ENCODE data around the gene AAR2.
A peak's percentile ranks its signal among the peaks of the same experiment; 100 is the strongest.

Gene AAR2

GRCh38 chr20:36260316-36260715, 24.0 kb downstream of the AAR2 start:
- no peak for DNase-seq (ENCODE audit: low read depth)

GRCh38 chr20:36261389-36262105, 25.3 kb downstream of the AAR2 start:
- DNase-seq (ENCODE audit: low read depth): no peak

GRCh38 chr20:36262440-36262839, 26.2 kb downstream of the AAR2 start:
- no peak for DNase-seq (ENCODE audit: low read depth)

GRCh38 chr20:36264426-36265246, 28.4 kb downstream of the AAR2 start:
- DNase-seq (ENCODE audit: low read depth): no peak

GRCh38 chr20:36266189-36266588, 29.9 kb downstream of the AAR2 start:
- no peak for DNase-seq (ENCODE audit: low read depth)

- DNase-seq (ENCODE audit: low read depth): no peak
Measured at GRCh38 chr20:36267605-36268381, 31.5 kb downstream of the AAR2 start.

- no peak for DNase-seq (ENCODE audit: low read depth)
Measured at GRCh38 chr20:36268440-36269342, 32.4 kb downstream of the AAR2 start.

- DNase-seq (ENCODE audit: low read depth): no peak
Measured at GRCh38 chr20:36269507-36269906, 33.2 kb downstream of the AAR2 start.

- DNase-seq (ENCODE audit: low read depth): no peak
Measured at GRCh38 chr20:36270744-36271638, 34.7 kb downstream of the AAR2 start.

- DNase-seq (ENCODE audit: low read depth): no peak
Measured at GRCh38 chr20:36271639-36272546, 35.6 kb downstream of the AAR2 start.

GRCh38 chr20:36272547-36273220, 36.4 kb downstream of the AAR2 start:
- no peak for DNase-seq (ENCODE audit: low read depth)

- DNase-seq (ENCODE audit: low read depth): peak; percentile 1
Measured at GRCh38 chr20:36273414-36274180, 37.3 kb downstream of the AAR2 start.

GRCh38 chr20:36274181-36274841, 38.0 kb downstream of the AAR2 start:
- no peak for DNase-seq (ENCODE audit: low read depth)

GRCh38 chr20:36275011-36275410, 38.7 kb downstream of the AAR2 start:
- no peak for DNase-seq (ENCODE audit: low read depth)

GRCh38 chr20:36275441-36276189, 39.3 kb downstream of the AAR2 start:
- no peak for DNase-seq (ENCODE audit: low read depth)

- no peak for DNase-seq (ENCODE audit: low read depth)
Measured at GRCh38 chr20:36277546-36277945, 41.3 kb downstream of the AAR2 start.

GRCh38 chr20:36279362-36279761, 43.1 kb downstream of the AAR2 start:
- DNase-seq (ENCODE audit: low read depth): no peak
